Tibial nerve (tissue), 4 donors: ENCODE results near the gene THRA.

ENCODE experiments used
- CTCF ChIP-seq, 5 experiments: fragments of 200-600 bp in 3 of 5; fragments of 450-650 bp in 2 of 5; sonication (generic) in 3 of 5; IDR thresholded peaks; one replicate each; pipeline ENCODE4 v1.5.1; 2016 to 2019; ENCODE audit warnings: antibody characterized with exemption in 5 of 5, mild to moderate bottlenecking in 3 of 5, moderate library complexity in 2 of 5
- EP300 ChIP-seq, 2 donors: sonication (generic); formaldehyde crosslinking; IDR thresholded peaks; one replicate each; pipeline ENCODE4 v1.6.1; 2017; ENCODE audit warnings: antibody characterized with exemption in 2 of 2, mild to moderate bottlenecking in 1 of 2
- POLR2A ChIP-seq, 2 donors: fragments of 450-650 bp; IDR thresholded peaks; one replicate each; pipeline ENCODE4 v1.6.1; 2017; ENCODE audit warnings: antibody characterized with exemption in 2 of 2, mild to moderate bottlenecking in 2 of 2, moderate library complexity in 2 of 2

GRCh38 chr17:40069751-40070708, 7.3 kb downstream of the THRA start:
- TF ChIP-seq CTCF (IDR thresholded peaks at IDR 0.05), result peak in 4 of 5 experiments; percentile 18 to 41 (median 30)
- TF ChIP-seq POLR2A (IDR thresholded peaks at IDR 0.05), result no peak
- no peak for TF ChIP-seq EP300 (IDR thresholded peaks at IDR 0.05)
